Hepatocyte (in vitro differentiated cells): Measurements from ENCODE around the gene MPZL2. TPM values are rescaled to one million over a fixed set of nuclear protein-coding genes. Genes with fewer than 3 reads are reported as not detected.

ENCODE experiments used
- DNase-seq: peaks from one replicate; pipeline ENCODE4 v3.0.0-alpha.2; 2016; ENCODE audit warnings: low spot score
- H2AFZ ChIP-seq: fragments of 200-600 bp; sonication (generic); 2 replicates; pipeline ENCODE4 v1.6.0; 2016; ENCODE audit warnings: antibody characterized with exemption, mild to moderate bottlenecking
- H3K27ac ChIP-seq: fragments of 200-600 bp; sonication (generic); 2 replicates; pipeline ENCODE4 v1.5.1; 2016; ENCODE audit warnings: mild to moderate bottlenecking
- H3K27me3 ChIP-seq: fragments of 200-600 bp; sonication (generic); 2 replicates; pipeline ENCODE4 v1.6.1; 2016
- H3K36me3 ChIP-seq: fragments of 200-600 bp; sonication (generic); replicated peaks from 2 replicates; pipeline ENCODE4 v1.5.1; 2016; ENCODE audit warnings: low read depth; ENCODE audit not compliant: insufficient read depth
- H3K4me1 ChIP-seq: fragments of 200-600 bp; sonication (generic); 2 replicates; pipeline ENCODE4 v1.5.1; 2016; ENCODE audit warnings: mild to moderate bottlenecking, moderate library complexity; ENCODE audit not compliant: insufficient read depth
- H3K4me2 ChIP-seq: fragments of 200-600 bp; sonication (generic); 2 replicates; pipeline ENCODE4 v1.6.0; 2016
- H3K4me3 ChIP-seq: fragments of 200-600 bp; sonication (generic); 2 replicates; pipeline ENCODE4 v1.5.1; 2016; ENCODE audit warnings: mild to moderate bottlenecking
- H3K79me2 ChIP-seq: fragments of 200-600 bp; sonication (generic); 2 replicates; pipeline ENCODE4 v1.6.0; 2017; ENCODE audit warnings: mild to moderate bottlenecking
- H3K9me2 ChIP-seq: fragments of 200-600 bp; sonication (generic); replicated peaks from 2 replicates; pipeline ENCODE4 v1.6.0; 2017; ENCODE audit warnings: mild to moderate bottlenecking; ENCODE audit not compliant: insufficient read depth
- H3K9me3 ChIP-seq: fragments of 200-600 bp; sonication (generic); 2 replicates; pipeline ENCODE4 v1.5.1; 2016; ENCODE audit warnings: low read depth, mild to moderate bottlenecking
- H4K20me1 ChIP-seq: fragments of 200-600 bp; sonication (generic); 2 replicates; pipeline ENCODE4 v1.6.0; 2016; ENCODE audit warnings: mild to moderate bottlenecking; ENCODE audit not compliant: insufficient read depth, poor library complexity, severe bottlenecking
- CTCF ChIP-seq: fragments of 200-600 bp; sonication (generic); IDR thresholded peaks from 2 replicates; pipeline ENCODE4 v1.5.1; 2016; ENCODE audit warnings: antibody characterized with exemption, mild to moderate bottlenecking; ENCODE audit not compliant: poor library complexity
- EZH2 ChIP-seq: fragments of 200-600 bp; sonication (generic); IDR thresholded peaks from 2 replicates; pipeline ENCODE4 v1.6.1; 2016; ENCODE audit warnings: antibody characterized with exemption, mild to moderate bottlenecking, borderline replicate concordance
- EZH2phosphoT487 ChIP-seq: fragments of 200-600 bp; sonication (generic); IDR thresholded peaks from one replicate; pipeline ENCODE4 v1.6.1; 2018; ENCODE audit warnings: antibody characterized with exemption, mild to moderate bottlenecking, low read depth, moderate library complexity; ENCODE audit not compliant: unreplicated experiment, severe bottlenecking
- WGBS: methylation state at CpG from one replicate; pipeline ENCODE4 v1.1.6; 2016; ENCODE audit warnings: low lambda C conversion rate; ENCODE audit errors: missing lambda C conversion rate; 5-methylcytosine and 5-hydroxymethylcytosine counted together
- polyA plus RNA-seq: library from polyadenylated mRNA; unstranded; fragments of >200 nt; fragmentation: Nextera tagmentation; extraction: Ambion mirVana; gene quantifications from 2 replicates; pipeline ENCODE4 v1.2.1, GENCODE V29; 2016
- total RNA-seq: library from RNA; depleted of rRNA; stranded (reverse); fragments of >200 nt; gene quantifications from 2 replicates; pipeline ENCODE4 v1.2.3, GENCODE V29; 2014

MPZL2 gene
- total and polyA plus RNA-seq, 2 experiments from 2014 or later: 47.2 to 48.0 TPM

DNA sequence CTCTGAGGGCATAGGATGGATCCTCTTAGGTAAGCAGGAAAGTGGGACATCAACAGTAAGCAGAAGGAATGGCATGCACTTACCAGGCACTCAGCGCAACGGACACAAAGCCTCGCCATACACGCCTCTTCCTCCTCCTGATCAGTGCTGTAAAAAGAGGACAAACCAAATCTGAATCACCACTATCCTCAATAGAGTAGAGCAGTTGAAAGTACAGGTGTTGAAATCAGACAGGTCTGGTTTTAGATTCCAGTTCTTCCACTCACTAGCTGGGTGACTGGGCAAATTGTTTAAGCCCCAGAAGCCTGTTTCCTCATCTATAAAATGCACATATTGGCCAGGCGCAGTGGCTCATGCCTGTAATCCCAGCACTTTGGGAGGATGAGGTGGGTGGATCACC lies 30.7 kb downstream of the MPZL2 start:
- Histone ChIP-seq H3K27ac (no peak overlapping the region), H4K20me1 (no peaks in the 10 kb centered on the region), H3K36me3 (no peaks in the 10 kb centered on the region), H3K9me2 (no peaks in the 10 kb centered on the region), H2AFZ (no peak overlapping the region), H3K9me3 (no peaks in the 10 kb centered on the region), H3K4me1 (no peaks in the 10 kb centered on the region), H3K27me3 (no peaks in the 10 kb centered on the region), H3K4me2 (no peak overlapping the region), H3K4me3 (no peak overlapping the region), H3K79me2 (no peaks in the 10 kb centered on the region)
- no peak for DNase-seq
- TF ChIP-seq CTCF (no peak), EZH2 (no peak), EZH2phosphoT487 (no peak)
- 93% methylated on average over 5 of the region's 5 CpGs for WGBS

GRCh38 chr11:118232659-118233058 lies 31.4 kb downstream of the MPZL2 start:
- H3K27me3 ChIP-seq: no peaks in the 10 kb centered on the region
- DNase-seq: no peak
- H3K27ac ChIP-seq: no peak overlapping the region
- H2AFZ ChIP-seq: no peak overlapping the region
- H3K9me3 ChIP-seq: no peaks in the 10 kb centered on the region
- no peaks in the 10 kb centered on the region for H3K9me2 ChIP-seq
- 81% methylated on average over 1 of the region's 1 CpG for WGBS
- no peaks in the 10 kb centered on the region for H3K4me1 ChIP-seq
- H3K4me3 ChIP-seq: no peak overlapping the region
- H3K79me2 ChIP-seq: no peaks in the 10 kb centered on the region
- H3K4me2 ChIP-seq: no peak overlapping the region
- TF ChIP-seq EZH2phosphoT487 (no peak), CTCF (no peak), EZH2 (no peak)
- no peaks in the 10 kb centered on the region for H4K20me1 ChIP-seq
- no peaks in the 10 kb centered on the region for H3K36me3 ChIP-seq

GRCh38 chr11:118231461-118231860 lies 32.6 kb downstream of the MPZL2 start:
- Histone ChIP-seq H3K4me2 (no peak overlapping the region), H3K9me2 (no peaks in the 10 kb centered on the region), H3K27ac (no peak overlapping the region), H4K20me1 (no peaks in the 10 kb centered on the region), H3K4me3 (no peak overlapping the region), H3K36me3 (no peaks in the 10 kb centered on the region), H3K27me3 (no peaks in the 10 kb centered on the region), H3K4me1 (no peaks in the 10 kb centered on the region), H3K9me3 (no peaks in the 10 kb centered on the region), H2AFZ (no peak overlapping the region), H3K79me2 (no peaks in the 10 kb centered on the region)
- TF ChIP-seq CTCF: no peak
- TF ChIP-seq EZH2phosphoT487: no peak
- TF ChIP-seq EZH2: no peak
- DNase-seq: no peak

DNA sequence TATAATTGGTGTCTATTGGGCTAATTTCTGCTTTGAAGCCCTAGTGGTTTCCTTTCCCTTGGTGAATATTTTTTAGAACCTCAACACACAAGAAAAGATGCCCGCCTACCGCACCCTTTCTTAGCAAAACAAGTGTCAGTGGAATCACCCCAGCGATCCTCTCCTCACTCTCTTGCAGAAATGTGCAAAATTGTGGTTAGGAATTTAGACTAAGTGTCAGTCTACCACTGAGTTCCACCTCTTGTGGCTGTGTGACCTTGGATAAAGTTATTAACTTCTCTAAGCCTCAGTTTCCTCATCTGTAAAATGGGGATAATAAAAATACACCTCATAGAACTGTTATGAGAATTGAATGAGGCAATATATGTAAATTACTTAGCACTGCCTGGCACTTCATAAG lies 34.0 kb downstream of the MPZL2 start:
- no peaks in the 10 kb centered on the region for H3K27me3 ChIP-seq
- no peaks in the 10 kb centered on the region for H3K9me2 ChIP-seq
- H2AFZ ChIP-seq: no peak overlapping the region
- no peaks in the 10 kb centered on the region for H3K79me2 ChIP-seq
- no peak overlapping the region for H3K4me3 ChIP-seq
- H4K20me1 ChIP-seq: no peaks in the 10 kb centered on the region
- H3K27ac ChIP-seq: no peak overlapping the region
- H3K9me3 ChIP-seq: no peaks in the 10 kb centered on the region
- H3K4me2 ChIP-seq: no peak overlapping the region
- no peaks in the 10 kb centered on the region for H3K4me1 ChIP-seq
- DNase-seq: no peak
- TF ChIP-seq EZH2phosphoT487 (no peak), CTCF (no peak), EZH2 (no peak)
- H3K36me3 ChIP-seq: no peaks in the 10 kb centered on the region
- WGBS: 96% methylated on average over 3 of the region's 3 CpGs
